Effector memory CD8-positive, alpha-beta T cell (primary cell): Measurements from ENCODE around the gene ICAM1.

Experiments
- ATAC-seq: fragments of 150-1000 bp; cut with Tn5 transposase; replicated peaks from 2 replicates; pipeline ENCODE4 v1.10.0; 2021; ENCODE audit warnings: mild to moderate bottlenecking, moderate library complexity
- DNase-seq, 3 experiments: peaks; one replicate each; pipeline ENCODE4 v3.0.0; 2021
- H3K27ac Mint-ChIP-seq, 2 donors: one replicate each; pipeline ENCODE4 v1.8.0; 2022; ENCODE audit warnings: mild to moderate bottlenecking in 2 of 2, mixed read lengths in 2 of 2, moderate library complexity in 2 of 2
- H3K27me3 Mint-ChIP-seq, 2 donors: one replicate each; pipeline ENCODE4 v1.8.0; 2022; ENCODE audit warnings: mixed read lengths in 2 of 2
- H3K36me3 Mint-ChIP-seq: one replicate; pipeline ENCODE4 v1.8.0; 2022; ENCODE audit warnings: mild to moderate bottlenecking, moderate library complexity, mixed read lengths; ENCODE audit not compliant: insufficient read depth
- H3K4me1 Mint-ChIP-seq, 2 donors: one replicate each; pipeline ENCODE4 v1.8.0; 2022; ENCODE audit warnings: low read depth in 2 of 2, mixed read lengths in 2 of 2
- H3K4me3 Mint-ChIP-seq, 2 donors: one replicate each; pipeline ENCODE4 v1.8.0; 2022; ENCODE audit warnings: mild to moderate bottlenecking in 2 of 2, mixed read lengths in 2 of 2, moderate library complexity in 2 of 2
- H3K9me3 Mint-ChIP-seq, 2 donors: one replicate each; pipeline ENCODE4 v1.8.0; 2022; ENCODE audit warnings: mixed read lengths in 2 of 2

Gene ICAM1

GRCh38 chr19:10320602-10321416 is 49.9 kb downstream of the ICAM1 start:
- peaks cover 3 to 5% of the 10 kb centered on the region in 2 donors for H3K4me1 Mint-ChIP-seq
- no peaks in the 10 kb centered on the region for H3K27me3 Mint-ChIP-seq
- DNase-seq (no peak), ATAC-seq (no peak)
- H3K4me3 Mint-ChIP-seq = no peak overlapping the region
- no peak overlapping the region for H3K27ac Mint-ChIP-seq
- H3K36me3 Mint-ChIP-seq = peaks cover 57% of the 10 kb centered on the region
- no peaks in the 10 kb centered on the region for H3K9me3 Mint-ChIP-seq

GRCh38 chr19:10321417-10321797 is 50.5 kb downstream of the ICAM1 start:
- Mint-ChIP-seq H3K4me1 (peaks cover 0 to 2% of the 10 kb centered on the region in 2 donors), H3K9me3 (no peaks in the 10 kb centered on the region), H3K4me3 (no peak overlapping the region), H3K36me3 (peaks cover 63% of the 10 kb centered on the region), H3K27ac (no peak overlapping the region), H3K27me3 (no peaks in the 10 kb centered on the region)
- no peak for ATAC-seq
- no peak for DNase-seq

GRCh38 chr19:10321874-10322835 is 51.2 kb downstream of the ICAM1 start:
- Mint-ChIP-seq H3K36me3 (peaks cover 68% of the 10 kb centered on the region), H3K4me1 (peaks cover 0 to 2% of the 10 kb centered on the region in 2 donors), H3K4me3 (no peak overlapping the region), H3K9me3 (no peaks in the 10 kb centered on the region), H3K27ac (no peak overlapping the region), H3K27me3 (no peaks in the 10 kb centered on the region)
- DNase-seq = no peak
- ATAC-seq = no peak

GRCh38 chr19:10325732-10326131 is 54.8 kb downstream of the ICAM1 start:
- Mint-ChIP-seq H3K9me3 (no peaks in the 10 kb centered on the region), H3K36me3 (peaks cover 75% of the 10 kb centered on the region), H3K27ac (peak overlapping the region in 1 of 2 donors; percentile 49), H3K4me1 (peaks cover 0 to 1% of the 10 kb centered on the region in 2 donors), H3K27me3 (no peaks in the 10 kb centered on the region), H3K4me3 (no peak overlapping the region)
- DNase-seq = no peak
- ATAC-seq = no peak

- Mint-ChIP-seq H3K4me3 (no peak overlapping the region), H3K36me3 (peaks cover 87% of the 10 kb centered on the region), H3K27ac (no peak overlapping the region), H3K4me1 (peaks cover 12% of the 10 kb centered on the region in 2 donors), H3K27me3 (no peaks in the 10 kb centered on the region), H3K9me3 (no peaks in the 10 kb centered on the region)
- ATAC-seq (no peak), DNase-seq (no peak)
Observed at GRCh38 chr19:10327793-10328192, 56.9 kb downstream of the ICAM1 start.

GRCh38 chr19:10328558-10329429 is 57.9 kb downstream of the ICAM1 start:
- Mint-ChIP-seq H3K4me1 (peaks cover 12 to 21% of the 10 kb centered on the region in 2 donors), H3K36me3 (peaks cover 90% of the 10 kb centered on the region), H3K27me3 (no peaks in the 10 kb centered on the region), H3K9me3 (no peaks in the 10 kb centered on the region), H3K27ac (no peak overlapping the region), H3K4me3 (no peak overlapping the region)
- DNase-seq (no peak), ATAC-seq (no peak)

GRCh38 chr19:10329555-10329954 is 58.6 kb downstream of the ICAM1 start:
- Mint-ChIP-seq H3K9me3 (no peaks in the 10 kb centered on the region), H3K27me3 (no peaks in the 10 kb centered on the region), H3K36me3 (peaks cover 86% of the 10 kb centered on the region), H3K4me1 (peaks cover 16 to 25% of the 10 kb centered on the region in 2 donors), H3K27ac (peak overlapping the region in 1 of 2 donors; percentile 60), H3K4me3 (no peak overlapping the region)
- ATAC-seq (no peak), DNase-seq (no peak)

- Mint-ChIP-seq H3K27me3 (no peaks in the 10 kb centered on the region), H3K4me1 (peaks cover 16 to 28% of the 10 kb centered on the region in 2 donors), H3K9me3 (no peaks in the 10 kb centered on the region), H3K27ac (peak overlapping the region; percentile 91 to 95), H3K36me3 (peaks cover 78% of the 10 kb centered on the region), H3K4me3 (peak overlapping the region; percentile 94 to 95)
- ATAC-seq (no peak), DNase-seq (no peak)
Observed at GRCh38 chr19:10332158-10332964, 61.4 kb downstream of the ICAM1 start.

GRCh38 chr19:10332965-10333757 is 62.2 kb downstream of the ICAM1 start, which contains the start of gene RAVER1:
TSS of gene RAVER1 (minus strand) at chr19:10333529. CDS start at chr19:10333507, 22 bp downstream.
- Mint-ChIP-seq H3K4me3 (peak within 1 kb of the TSS; percentile 94 to 95), H3K27me3 (no peaks in the 10 kb centered on the region)
- peak; percentile 92 for ATAC-seq

GRCh38 chr19:10333758-10334587 is 63.1 kb downstream of the ICAM1 start:
- no peak for DNase-seq
- H3K36me3 Mint-ChIP-seq = peaks cover 66% of the 10 kb centered on the region

More at GRCh38 chr19:10332965-10333757, 62.2 kb downstream of the ICAM1 start, which contains the start of gene RAVER1:
- H3K27ac Mint-ChIP-seq = peak within 1 kb of the TSS; percentile 91 to 95
- peaks cover 70% of the 10 kb centered on the region for H3K36me3 Mint-ChIP-seq
- peak; percentile 93 to 97 (median 95) for DNase-seq
- H3K4me1 Mint-ChIP-seq = peaks cover 17 to 28% of the 10 kb centered on the region in 2 donors
- H3K9me3 Mint-ChIP-seq = no peaks in the 10 kb centered on the region

More at GRCh38 chr19:10333758-10334587, 63.1 kb downstream of the ICAM1 start:
- ATAC-seq = peak; percentile 0
- H3K27me3 Mint-ChIP-seq = no peaks in the 10 kb centered on the region
- H3K27ac Mint-ChIP-seq = peak overlapping the region; percentile 91 to 95
- peak overlapping the region; percentile 94 to 95 for H3K4me3 Mint-ChIP-seq
- peaks cover 25 to 35% of the 10 kb centered on the region in 2 donors for H3K4me1 Mint-ChIP-seq
- H3K9me3 Mint-ChIP-seq = no peaks in the 10 kb centered on the region
